Activated T-helper 17 cell treated with anti-CD3 and anti-CD28 coated beads, Interleukin-2, amount 50 U/mL, for 72 hours (primary cell): ENCODE measurements around the gene CSH1. TPM values are rescaled to one million over a fixed set of nuclear protein-coding genes. Genes with fewer than 3 reads are reported as not detected.
"Not testable (repeated sequence)": the region's sequence is repeated elsewhere in the genome, so short reads cannot be mapped to it uniquely, and the experiment has no call there.

Experiments
- ATAC-seq: fragments of 150-1000 bp; cut with Tn5 transposase; replicated peaks from 2 replicates; pipeline ENCODE4 v1.10.0; 2021; ENCODE audit warnings: mild to moderate bottlenecking, moderate library complexity
- H3K27ac Mint-ChIP-seq: one replicate; pipeline ENCODE4 v1.8.0; 2022; ENCODE audit warnings: mixed read lengths
- H3K27me3 Mint-ChIP-seq: one replicate; pipeline ENCODE4 v1.8.0; 2022; ENCODE audit warnings: mixed read lengths
- H3K36me3 Mint-ChIP-seq: one replicate; pipeline ENCODE4 v1.8.0; 2022; ENCODE audit warnings: low read depth, mild to moderate bottlenecking, mixed read lengths
- H3K4me1 Mint-ChIP-seq: one replicate; pipeline ENCODE4 v1.8.0; 2022; ENCODE audit warnings: mixed read lengths
- H3K4me3 Mint-ChIP-seq: one replicate; pipeline ENCODE4 v1.8.0; 2022; ENCODE audit warnings: mild to moderate bottlenecking, mixed read lengths
- H3K9me3 Mint-ChIP-seq: one replicate; pipeline ENCODE4 v1.8.0; 2022; ENCODE audit warnings: mixed read lengths
- total RNA-seq, 2 donors: library from RNA; stranded (reverse); gene quantifications; one replicate each; pipeline ENCODE4 v1.2.3, GENCODE V29; 2022

The CSH1 gene
- total RNA-seq, 2 donors from 2014 or later: 7.6 to 8.2 TPM

DNA sequence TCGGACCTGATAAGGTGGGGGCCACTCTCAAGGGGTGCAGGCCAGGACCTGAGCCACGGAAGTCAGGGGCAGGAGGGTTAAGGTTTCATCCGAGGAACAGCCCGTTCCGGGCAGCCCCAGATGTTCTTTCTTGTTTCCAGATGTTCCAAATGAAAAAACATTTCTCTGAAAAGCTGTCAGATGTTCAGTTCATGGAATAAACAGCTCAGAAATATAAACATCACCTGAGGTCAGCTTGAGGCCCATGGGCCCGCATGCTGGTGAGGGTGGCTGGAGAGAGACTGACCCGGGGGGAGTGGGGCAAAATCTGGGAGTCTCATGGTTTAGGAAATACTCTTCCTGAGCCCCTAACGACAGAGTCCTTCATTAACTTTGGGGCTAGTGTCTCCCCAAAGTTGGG lies 37.2 kb upstream of the CSH1 start:
- Mint-ChIP-seq H3K4me3 (peak overlapping the region; percentile 93), H3K27me3 (no peaks in the 10 kb centered on the region), H3K36me3 (no peaks in the 10 kb centered on the region), H3K4me1 (peaks cover 5% of the 10 kb centered on the region), H3K27ac (no peak overlapping the region), H3K9me3 (no peaks in the 10 kb centered on the region)
- ATAC-seq: no peak

DNA sequence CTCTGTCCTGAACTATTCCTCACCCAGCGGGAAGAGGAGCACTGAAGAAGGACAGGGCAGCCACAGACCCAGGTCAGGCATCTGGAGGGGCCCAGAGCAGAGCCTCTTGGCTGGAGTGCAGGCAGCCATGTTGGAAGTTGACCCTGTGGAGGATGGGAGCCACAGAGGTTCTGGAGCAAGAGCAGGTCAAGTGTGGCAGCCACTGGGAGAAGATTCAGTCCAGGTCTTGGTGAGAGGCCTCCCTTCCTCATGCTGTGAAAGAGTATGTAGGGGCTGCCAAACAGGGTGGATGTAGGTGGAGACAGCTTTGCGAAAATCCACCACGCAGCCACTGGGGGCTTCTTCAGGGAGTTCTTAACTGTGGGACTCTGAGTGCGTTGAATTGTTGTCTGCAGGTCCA lies 36.3 kb upstream of the CSH1 start:
- Mint-ChIP-seq H3K4me3 (peak overlapping the region; percentile 93), H3K9me3 (no peaks in the 10 kb centered on the region), H3K27me3 (no peaks in the 10 kb centered on the region), H3K36me3 (no peaks in the 10 kb centered on the region), H3K4me1 (peaks cover 5% of the 10 kb centered on the region), H3K27ac (peak overlapping the region; percentile 93)
- ATAC-seq: no peak

DNA sequence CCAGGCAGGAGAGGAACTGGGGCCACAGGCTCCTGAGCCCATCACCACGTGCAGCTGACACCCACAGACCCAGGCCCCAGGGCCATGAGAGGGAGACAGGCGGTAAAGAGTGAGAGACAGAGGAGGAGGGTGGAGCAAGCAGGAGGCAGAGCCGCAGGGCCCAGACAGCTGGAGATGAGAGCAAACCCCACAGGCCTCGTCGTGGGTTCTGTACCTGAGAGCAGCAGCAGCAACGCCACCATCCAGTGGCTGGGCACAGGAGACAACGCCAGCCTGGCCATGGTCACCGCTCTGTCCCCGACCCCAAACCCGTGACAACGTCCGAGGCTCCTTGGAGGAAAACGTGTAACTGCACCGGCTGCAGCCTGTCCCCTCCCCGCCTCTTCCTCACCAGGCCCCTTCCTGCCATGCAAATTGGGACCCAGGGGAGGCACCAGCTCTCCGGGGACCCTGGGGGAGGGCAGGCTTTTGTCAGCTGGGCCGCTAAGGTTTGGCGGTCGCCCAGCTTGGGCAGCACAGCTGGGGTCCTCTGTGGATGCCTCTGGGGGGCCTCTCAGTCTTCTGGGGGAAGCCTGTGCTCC lies 35.7 kb upstream of the CSH1 start, which contains the start of gene CD79B:
CD79B (minus strand) TSS at position 351 of the 581 bp plus-strand sequence; CDS start at position 281, 70 bp downstream.
- Mint-ChIP-seq H3K27me3 (no peaks in the 10 kb centered on the region), H3K9me3 (no peaks in the 10 kb centered on the region), H3K4me3 (peak within 1 kb of the TSS; percentile 93), H3K4me1 (peaks cover 5% of the 10 kb centered on the region), H3K27ac (peak within 1 kb of the TSS; percentile 93), H3K36me3 (no peaks in the 10 kb centered on the region)
- ATAC-seq: peak; percentile 85

DNA sequence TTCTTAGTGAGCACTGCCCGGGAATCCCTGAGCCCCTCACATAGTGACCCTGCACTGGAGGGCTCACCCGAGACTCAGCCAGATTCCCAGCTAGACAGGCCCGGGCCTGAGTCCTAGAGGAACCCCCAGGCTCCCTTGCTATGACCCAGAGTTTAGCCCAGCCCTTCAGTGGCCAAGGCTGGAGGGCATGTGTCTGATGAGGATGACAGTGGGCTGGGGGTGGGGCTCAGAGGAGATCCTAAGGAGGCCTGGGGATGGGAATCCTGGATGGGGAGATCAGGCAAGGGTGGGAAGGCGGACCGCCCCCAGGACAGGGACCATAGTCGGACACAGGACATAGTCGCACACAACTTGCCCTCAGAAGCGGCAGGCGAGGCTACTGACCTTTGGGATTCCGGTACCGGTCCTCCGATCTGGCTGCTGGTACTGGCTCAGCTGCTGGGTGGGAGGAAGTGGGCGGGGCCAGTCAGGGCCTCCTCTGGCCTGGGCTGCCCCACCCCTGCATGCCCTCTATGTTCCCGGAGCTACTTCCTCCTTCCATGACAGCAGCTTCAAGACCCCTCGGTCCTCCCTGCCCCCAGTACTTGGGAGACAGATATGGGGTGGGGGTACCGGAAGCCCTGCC lies 34.7 kb upstream of the CSH1 start:
- H3K4me1 Mint-ChIP-seq: peaks cover 5% of the 10 kb centered on the region
- peak; percentile 82 for ATAC-seq
- peak overlapping the region; percentile 93 for H3K27ac Mint-ChIP-seq
- H3K36me3 Mint-ChIP-seq: no peaks in the 10 kb centered on the region
- H3K4me3 Mint-ChIP-seq: peak overlapping the region; percentile 93
- no peaks in the 10 kb centered on the region for H3K9me3 Mint-ChIP-seq
- H3K27me3 Mint-ChIP-seq: no peaks in the 10 kb centered on the region

DNA sequence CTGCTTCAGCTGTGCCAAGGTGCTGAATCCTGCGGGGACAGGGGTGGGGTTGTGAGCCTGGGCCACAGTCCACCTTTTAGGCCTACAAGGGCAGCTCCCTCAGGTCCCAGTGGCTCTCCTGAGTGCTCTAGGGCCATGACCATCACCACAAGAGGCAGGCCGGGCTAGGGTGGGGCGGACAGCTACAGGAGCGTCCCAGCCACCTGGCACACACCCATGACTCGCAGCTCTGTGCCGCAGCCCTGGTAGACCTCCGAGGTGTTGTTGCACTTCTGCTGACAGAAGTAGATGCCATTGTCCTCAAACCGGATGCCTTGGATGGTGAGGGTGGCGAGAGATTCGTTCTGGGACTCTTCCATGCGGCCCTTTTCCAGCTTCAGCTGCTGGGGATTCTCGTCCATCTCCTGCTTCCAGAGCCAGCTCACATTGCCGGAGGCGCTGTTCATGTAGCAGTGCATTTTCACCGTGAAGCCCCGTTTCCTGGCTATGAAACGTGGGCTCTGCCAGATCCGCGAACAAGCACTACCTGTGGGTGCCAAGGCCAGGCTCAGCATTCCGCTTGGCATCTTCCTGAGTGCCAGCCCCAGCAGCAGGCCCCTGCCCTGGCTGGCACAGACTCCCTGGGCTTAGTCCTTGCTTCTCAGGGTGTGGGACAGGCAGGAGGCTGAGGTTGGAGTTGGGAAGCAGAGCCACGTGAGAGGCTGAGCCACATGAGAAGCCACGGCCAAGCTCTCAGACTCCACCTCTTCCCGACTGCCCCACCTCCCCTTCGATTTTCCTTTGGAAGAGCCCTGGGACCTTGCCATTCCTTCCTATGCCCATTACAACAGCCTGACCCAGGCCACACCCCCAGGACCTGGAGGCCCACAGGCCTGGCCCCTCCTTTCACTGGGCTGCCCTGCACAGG lies 33.7 kb upstream of the CSH1 start:
- peaks cover 5% of the 10 kb centered on the region for H3K4me1 Mint-ChIP-seq
- no peaks in the 10 kb centered on the region for H3K9me3 Mint-ChIP-seq
- no peaks in the 10 kb centered on the region for H3K27me3 Mint-ChIP-seq
- no peak for ATAC-seq
- peak overlapping the region; percentile 93 for H3K4me3 Mint-ChIP-seq
- H3K27ac Mint-ChIP-seq: peak overlapping the region; percentile 93
- H3K36me3 Mint-ChIP-seq: no peaks in the 10 kb centered on the region

DNA sequence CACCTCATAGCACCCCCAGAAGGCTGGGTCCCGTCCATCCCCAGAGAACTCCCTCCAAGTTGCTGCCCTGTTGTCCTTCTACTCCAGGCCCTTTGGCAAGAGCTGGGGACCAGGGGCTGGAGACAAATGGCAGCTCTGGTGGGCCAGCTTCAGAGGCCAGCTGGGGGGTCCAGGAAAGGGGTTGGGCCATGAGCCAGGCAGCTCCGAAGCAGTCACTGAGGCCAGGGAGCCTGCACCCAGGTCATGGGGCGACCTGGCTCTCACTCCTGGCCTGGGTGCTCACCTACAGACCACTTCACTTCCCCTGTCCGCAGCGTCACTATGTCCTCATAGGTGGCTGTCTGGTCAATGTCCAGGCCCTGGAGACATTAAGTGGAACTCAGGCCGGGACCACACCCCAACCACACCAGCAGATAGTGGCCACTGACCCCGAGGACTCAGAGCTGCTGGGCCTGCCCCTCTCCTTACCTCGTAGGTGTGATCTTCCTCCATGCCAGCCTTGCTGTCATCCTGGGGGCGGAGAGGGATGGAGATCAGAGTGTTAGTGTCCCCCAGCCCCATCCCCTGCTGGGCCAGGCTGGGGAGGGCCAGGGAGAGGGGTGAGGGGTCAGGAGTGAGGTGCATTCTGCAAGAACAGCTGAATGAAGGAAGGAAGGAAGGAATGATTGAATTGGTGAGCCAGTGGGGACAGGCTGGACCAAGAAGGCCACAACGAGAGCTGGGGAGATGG lies 32.8 kb upstream of the CSH1 start:
- Mint-ChIP-seq H3K4me1 (peaks cover 5% of the 10 kb centered on the region), H3K4me3 (no peak overlapping the region), H3K27me3 (no peaks in the 10 kb centered on the region), H3K27ac (no peak overlapping the region), H3K36me3 (no peaks in the 10 kb centered on the region), H3K9me3 (no peaks in the 10 kb centered on the region)
- ATAC-seq: no peak

DNA sequence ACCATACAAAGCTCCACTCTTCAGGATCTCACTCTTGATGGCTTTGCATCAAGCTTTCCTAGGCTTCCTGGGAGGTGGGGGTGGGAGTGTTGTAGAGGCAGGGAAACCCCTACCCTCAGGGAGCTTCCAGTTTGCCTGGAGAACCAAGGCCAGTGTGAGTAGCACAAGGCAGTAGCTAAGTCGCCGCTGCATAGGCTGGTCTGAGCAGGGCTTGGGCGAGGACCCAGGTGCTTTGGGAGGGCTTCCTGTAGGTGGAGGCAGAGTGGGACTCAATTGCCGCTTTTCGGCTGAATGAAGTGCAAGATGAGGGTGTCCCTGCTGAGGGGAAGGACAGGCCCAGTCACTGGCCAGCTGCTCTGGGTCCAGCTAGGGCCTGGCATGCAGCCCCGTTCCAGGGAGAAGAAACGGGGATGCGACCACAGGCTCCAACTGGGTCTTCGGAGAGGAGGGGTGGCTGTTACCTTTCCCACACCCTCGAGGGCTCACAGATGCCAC lies 31.8 kb upstream of the CSH1 start:
- H3K27ac Mint-ChIP-seq: no peak overlapping the region
- ATAC-seq: no peak
- peaks cover 5% of the 10 kb centered on the region for H3K4me1 Mint-ChIP-seq
- H3K9me3 Mint-ChIP-seq: no peaks in the 10 kb centered on the region
- H3K36me3 Mint-ChIP-seq: no peaks in the 10 kb centered on the region
- H3K4me3 Mint-ChIP-seq: no peak overlapping the region
- no peaks in the 10 kb centered on the region for H3K27me3 Mint-ChIP-seq

DNA sequence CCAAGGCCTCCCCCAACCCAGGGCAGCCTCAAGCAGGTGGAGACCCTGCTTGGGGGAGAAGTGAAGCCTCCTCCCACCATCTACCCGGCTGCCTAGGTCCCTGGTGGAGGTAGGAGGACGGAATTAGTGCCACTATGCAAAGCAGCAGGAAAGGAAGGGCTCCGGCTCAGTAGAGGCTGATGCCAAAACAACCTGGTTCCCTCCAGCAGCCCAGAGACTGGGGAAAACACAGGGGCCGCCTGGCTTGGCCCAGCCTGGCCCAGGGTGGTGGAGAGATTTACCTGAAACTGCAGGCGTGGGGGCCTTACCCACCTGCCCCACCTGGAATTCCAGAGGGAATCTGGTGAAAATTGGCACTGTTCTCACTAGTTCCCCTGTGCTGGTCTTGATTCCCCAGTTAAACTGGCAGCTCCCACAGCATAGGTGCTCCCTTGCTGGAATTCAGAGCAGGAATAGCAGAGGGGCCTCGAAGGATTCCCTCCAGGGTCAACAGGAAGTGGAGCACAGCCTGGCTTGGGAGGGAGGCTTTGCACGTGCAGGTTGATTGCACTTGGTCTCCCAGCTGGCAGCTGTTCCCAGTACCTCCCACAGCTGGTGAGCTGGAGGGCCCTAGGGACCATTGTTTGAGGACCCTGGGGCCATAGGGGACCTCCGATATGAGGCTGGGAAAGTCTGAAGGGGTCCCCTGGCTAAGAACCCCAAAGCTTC lies 31.2 kb upstream of the CSH1 start:
- Mint-ChIP-seq H3K4me1 (peaks cover 5% of the 10 kb centered on the region), H3K4me3 (no peak overlapping the region), H3K27me3 (no peaks in the 10 kb centered on the region), H3K27ac (no peak overlapping the region), H3K36me3 (no peaks in the 10 kb centered on the region), H3K9me3 (no peaks in the 10 kb centered on the region)
- ATAC-seq: no peak

DNA sequence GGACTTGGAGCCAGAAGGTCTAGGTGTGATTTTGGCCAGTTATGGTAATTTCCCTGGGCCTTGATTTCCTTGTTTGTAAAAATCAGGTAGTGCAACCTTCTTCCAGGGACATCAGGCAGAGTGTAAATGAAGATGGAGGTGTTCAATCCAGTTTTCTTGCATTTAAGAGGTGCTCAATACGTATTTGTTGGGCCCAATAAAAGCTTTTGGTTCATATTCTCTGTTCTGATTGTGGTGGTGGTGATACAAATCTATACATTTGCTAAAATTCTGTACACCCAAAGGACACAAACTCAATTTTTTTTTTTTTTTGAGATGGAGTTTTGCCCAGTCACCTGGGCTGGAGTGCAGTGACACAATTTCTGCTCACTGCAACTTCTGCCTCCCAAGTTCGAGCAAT lies 29.8 kb upstream of the CSH1 start:
- Mint-ChIP-seq H3K36me3 (no peaks in the 10 kb centered on the region), H3K4me3 (no peak overlapping the region), H3K27ac (no peak overlapping the region), H3K4me1 (peaks cover 5% of the 10 kb centered on the region), H3K9me3 (no peaks in the 10 kb centered on the region), H3K27me3 (no peaks in the 10 kb centered on the region)
- ATAC-seq: no peak

DNA sequence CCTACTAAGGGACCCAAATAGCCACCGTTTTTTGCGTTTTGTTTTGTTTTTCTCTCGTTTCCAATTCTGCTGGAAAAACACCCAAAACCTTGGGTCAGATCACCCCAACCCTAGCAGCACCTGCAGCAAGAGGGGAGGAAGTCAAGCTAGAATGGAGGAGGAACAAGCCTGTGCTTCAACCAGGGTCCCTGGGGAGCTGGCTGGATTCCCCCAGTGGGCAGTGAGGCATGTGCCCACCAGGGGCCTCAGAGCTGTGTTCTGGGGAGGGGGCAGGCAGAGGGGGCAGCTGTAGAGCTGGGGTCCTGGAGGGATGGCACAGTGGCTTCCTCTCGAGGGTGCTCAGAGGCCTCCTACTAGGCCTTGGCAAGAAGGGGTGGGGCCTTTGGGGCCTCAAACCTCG lies 29.2 kb upstream of the CSH1 start:
- Mint-ChIP-seq H3K36me3 (no peaks in the 10 kb centered on the region), H3K4me1 (peaks cover under 1% of the 10 kb centered on the region), H3K9me3 (no peaks in the 10 kb centered on the region), H3K27me3 (no peaks in the 10 kb centered on the region), H3K4me3 (no peak overlapping the region), H3K27ac (no peak overlapping the region)
- ATAC-seq: no peak

DNA sequence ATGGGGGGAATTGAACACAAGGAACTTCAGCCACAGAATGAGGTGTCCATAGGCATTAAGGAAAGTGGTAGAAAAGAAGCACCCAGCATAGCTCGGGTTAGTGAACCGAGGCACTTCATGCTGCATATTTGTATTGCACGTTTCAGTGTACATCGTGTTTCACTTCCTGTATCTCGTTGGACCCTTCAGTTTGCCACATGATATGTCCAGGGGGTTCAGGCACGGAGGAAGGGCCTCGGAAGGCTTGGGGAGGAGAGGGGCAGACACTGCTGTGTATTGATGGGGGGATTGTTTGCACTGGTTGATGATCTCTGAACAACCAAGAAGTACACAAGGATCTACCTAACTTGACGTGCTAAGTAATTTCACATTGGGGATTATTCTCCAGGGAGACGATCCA lies 26.0 kb upstream of the CSH1 start:
- H3K4me1 Mint-ChIP-seq, H3K27ac Mint-ChIP-seq, ATAC-seq: not testable (repeated sequence)

DNA sequence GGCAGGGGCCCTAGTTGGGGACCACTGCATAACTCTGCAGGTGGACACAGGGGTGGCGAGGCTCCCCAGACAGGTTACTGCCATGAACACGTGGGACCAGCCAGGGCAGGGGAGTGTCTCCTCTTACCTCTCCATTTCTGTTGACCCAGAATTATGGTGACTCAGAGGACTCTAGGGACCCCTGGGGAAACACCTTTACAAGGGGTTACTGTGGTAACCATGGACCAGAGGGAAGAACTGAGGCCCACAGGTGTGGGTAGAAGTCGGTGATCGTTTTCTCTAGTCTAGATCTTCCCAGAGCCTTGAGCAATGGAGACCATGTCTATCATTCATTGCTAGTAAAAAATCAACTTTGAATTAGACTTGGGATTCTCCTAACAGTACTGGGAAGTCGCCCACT lies 24.4 kb upstream of the CSH1 start:
- not testable (repeated sequence) for H3K27ac Mint-ChIP-seq, ATAC-seq, H3K9me3 Mint-ChIP-seq

More for the DNA sequence above, 26.0 kb upstream of the CSH1 start:
- not testable (repeated sequence) for H3K4me3 Mint-ChIP-seq, H3K36me3 Mint-ChIP-seq, H3K27me3 Mint-ChIP-seq, H3K9me3 Mint-ChIP-seq

DNA sequence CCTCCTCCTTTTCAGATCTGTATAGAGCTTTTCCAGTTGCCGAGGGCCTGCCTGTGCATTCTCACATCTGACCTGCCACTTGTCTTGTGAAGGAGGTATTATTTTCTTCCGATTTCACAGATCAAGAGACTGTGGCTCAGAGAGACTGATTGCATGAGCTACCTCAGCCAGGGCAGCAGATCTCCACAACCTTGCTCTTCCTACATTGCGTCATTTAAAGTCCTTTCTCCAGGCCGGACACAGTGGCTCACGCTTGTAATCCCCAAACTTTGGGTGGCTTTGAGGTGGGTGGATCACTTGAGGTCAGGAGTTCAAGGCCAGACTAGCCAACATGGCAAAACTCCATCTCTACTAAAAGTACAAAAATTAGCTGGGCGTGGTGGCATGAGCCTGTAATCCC lies 23.7 kb upstream of the CSH1 start:
- not testable (repeated sequence) for H3K27ac Mint-ChIP-seq, H3K9me3 Mint-ChIP-seq, H3K27me3 Mint-ChIP-seq, H3K36me3 Mint-ChIP-seq, ATAC-seq, H3K4me1 Mint-ChIP-seq, H3K4me3 Mint-ChIP-seq

More for the DNA sequence above, 24.4 kb upstream of the CSH1 start:
- H3K27me3 Mint-ChIP-seq, H3K4me1 Mint-ChIP-seq, H3K4me3 Mint-ChIP-seq, H3K36me3 Mint-ChIP-seq: not testable (repeated sequence)

DNA sequence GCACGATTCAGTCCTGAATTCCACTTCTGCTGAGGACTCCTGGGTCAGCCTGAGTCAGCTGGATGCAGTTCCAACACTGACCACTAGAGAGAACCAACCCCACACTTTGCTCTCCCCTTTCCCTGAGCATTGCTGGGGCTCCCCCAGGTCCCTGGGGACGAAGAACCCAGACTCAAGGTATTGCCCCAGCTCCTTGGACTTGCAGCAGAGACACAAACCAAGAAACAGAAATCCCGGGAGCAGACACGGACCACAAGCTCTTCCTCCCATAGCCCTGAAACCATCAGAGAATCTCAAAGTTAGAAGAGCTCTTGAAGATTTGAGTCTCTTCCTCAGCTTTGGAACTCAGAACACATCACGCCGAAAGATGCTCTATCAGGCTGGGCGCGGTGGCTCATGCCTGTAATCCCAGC lies 22.9 kb upstream of the CSH1 start:
- ATAC-seq: peak; percentile 98
- H3K9me3 Mint-ChIP-seq: no peaks in the 10 kb centered on the region
- no peaks in the 10 kb centered on the region for H3K36me3 Mint-ChIP-seq
- H3K27me3 Mint-ChIP-seq: no peaks in the 10 kb centered on the region
- H3K27ac Mint-ChIP-seq: peak overlapping the region; percentile 27
- H3K4me1 Mint-ChIP-seq: peaks cover 6% of the 10 kb centered on the region
- H3K4me3 Mint-ChIP-seq: no peak overlapping the region
